OCI-LY7 (cell line): ENCODE data around the gene PGC. TPM values are rescaled to one million over a fixed set of nuclear protein-coding genes. Genes with fewer than 3 reads are reported as not detected.

Experiments
- BruUV-seq: library from RNA; stranded (reverse); fragments of 400-500 nt; replicated peaks from 2 replicates; lab custom pipeline; 2021; lab: Mats Ljungman, UMichigan
- CTCF ChIA-PET: fragments of 300-600 bp; sonication (Branson Sonifier 250); formaldehyde crosslinking; loops from one replicate; lab custom pipeline; 2022; ENCODE audit warnings: antibody characterized with exemption; ENCODE audit not compliant: unreplicated experiment; lab: Charles Lee
- POLR2A ChIA-PET: fragments of 300-600 bp; sonication (Branson Sonifier 250); formaldehyde crosslinking; loops from one replicate; lab custom pipeline; 2022; ENCODE audit warnings: antibody characterized with exemption; lab: Charles Lee
- DNase-seq: peaks from one replicate; pipeline ENCODE4 v3.0.0-alpha.2; 2015; ENCODE audit warnings: low spot score
- H2AFZ ChIP-seq: fragments of 200-600 bp; sonication (generic), shearing (Covaris generic); 2 replicates; pipeline ENCODE4 v1.6.1; 2014; ENCODE audit warnings: mild to moderate bottlenecking, antibody characterized with exemption, low read length, moderate library complexity
- H3K27ac ChIP-seq: fragments of 200-600 bp; sonication (generic); 2 replicates; pipeline ENCODE4 v1.5.1; 2014; ENCODE audit warnings: mixed run types, low read depth, mild to moderate bottlenecking, moderate library complexity, low read length, inconsistent platforms; ENCODE audit not compliant: poor library complexity, severe bottlenecking
- H3K36me3 ChIP-seq: fragments of 200-600 bp; sonication (generic); 2 replicates; pipeline ENCODE4 v1.6.1; 2014; ENCODE audit warnings: mild to moderate bottlenecking, antibody characterized with exemption, low read length, moderate library complexity, mixed read lengths; ENCODE audit not compliant: insufficient read depth
- H3K4me1 ChIP-seq: fragments of 200-600 bp; sonication (generic); 2 replicates; pipeline ENCODE4 v1.5.1; 2014; ENCODE audit warnings: mild to moderate bottlenecking, low read length; ENCODE audit not compliant: insufficient read depth, poor library complexity, severe bottlenecking
- H3K4me2 ChIP-seq: fragments of 200-600 bp; sonication (generic); 2 replicates; pipeline ENCODE4 v1.6.1; 2014; ENCODE audit warnings: mild to moderate bottlenecking, low read length
- H3K4me3 ChIP-seq: fragments of 200-600 bp; sonication (generic); 2 replicates; pipeline ENCODE4 v1.5.1; 2014; ENCODE audit warnings: mild to moderate bottlenecking, low read depth, low read length; ENCODE audit not compliant: poor library complexity, severe bottlenecking
- H3K79me2 ChIP-seq: fragments of 200-600 bp; sonication (generic); 2 replicates; pipeline ENCODE4 v1.6.1; 2016; ENCODE audit warnings: low read depth, mild to moderate bottlenecking, low read length, moderate library complexity, mixed read lengths; ENCODE audit not compliant: insufficient read depth
- H3K9me2 ChIP-seq: fragments of 200-600 bp; sonication (generic); 2 replicates; pipeline ENCODE4 v1.6.1; 2016; ENCODE audit warnings: mild to moderate bottlenecking, low read length, mixed read lengths; ENCODE audit not compliant: insufficient read depth
- H3K9me3 ChIP-seq: fragments of 200-600 bp; sonication (generic); 2 replicates; pipeline ENCODE4 v1.6.1; 2014; ENCODE audit warnings: mild to moderate bottlenecking, mixed run types, low read length, mixed read lengths
- H4K20me1 ChIP-seq: fragments of 200-600 bp; sonication (generic); 2 replicates; pipeline ENCODE4 v1.6.1; 2014; ENCODE audit warnings: mild to moderate bottlenecking, antibody characterized with exemption, low read length, moderate library complexity, mixed read lengths; ENCODE audit not compliant: insufficient read depth
- CTCF ChIP-seq: fragments of 200-600 bp; sonication (generic); conservative IDR thresholded peaks from 2 replicates; pipeline ENCODE4 v1.5.1; 2014; ENCODE audit warnings: mild to moderate bottlenecking, antibody characterized with exemption, low read length, moderate library complexity, mixed read lengths
- EZH2phosphoT487 ChIP-seq: fragments of 200-600 bp; sonication (generic); IDR thresholded peaks from 2 replicates; pipeline ENCODE4 v1.6.1; 2018; ENCODE audit warnings: low read depth, borderline replicate concordance, mild to moderate bottlenecking, mixed run types, antibody characterized with exemption, low read length, moderate library complexity, mixed read lengths
- intact Hi-C: fragments of 100-400 bp; cut with micrococcal nuclease; formaldehyde crosslinking; loops from one replicate; pipeline ENCODE4 v1.10.0; 2022; ENCODE audit not compliant: unreplicated experiment
- total RNA-seq, 2 experiments: library from RNA; depleted of rRNA in 1 of 2; stranded (reverse); fragments of >200 nt in 1 of 2; shearing (Covaris generic) in 1 of 2; gene quantifications; 2 replicates each; pipeline ENCODE4 v1.2.3, GENCODE V29; 2014 to 2022

The PGC gene
- total RNA-seq, 2 experiments from 2014 or later, result not detected

- ChIA-PET CTCF (no interaction called here), POLR2A (interaction anchor here (0.7 kb wide), 2 partner anchors 23 to 261 kb away, joined by 3 read pairs; no protein-coding TSS in a partner anchor)
- Histone ChIP-seq H3K27ac (no peak overlapping the region), H3K4me2 (no peak overlapping the region), H3K4me3 (no peak overlapping the region), H4K20me1 (no peaks in the 10 kb centered on the region), H3K9me2 (no peaks in the 10 kb centered on the region), H3K9me3 (no peaks in the 10 kb centered on the region), H3K4me1 (peaks cover 40% of the 10 kb centered on the region), H2AFZ (no peak overlapping the region), H3K79me2 (peaks cover 7% of the 10 kb centered on the region; the same call in 1 of the 2 replicates), H3K36me3 (no peaks in the 10 kb centered on the region)
- DNase-seq, result no peak
- BruUV-seq, result no TSS peak
- intact Hi-C loops, result loop anchor here (5.0 to 10.0 kb wide), 2 partner anchors 434 to 672 kb away; partner anchors contain the start of genes MRPS10 and TRERF1
- TF ChIP-seq CTCF (no peak), EZH2phosphoT487 (no peak)
Measured at GRCh38 chr6:41783106-41783780, 36.0 kb upstream of the PGC start.

- Histone ChIP-seq H3K4me3 (peak overlapping the region; percentile 83), H3K9me3 (no peaks in the 10 kb centered on the region), H3K4me2 (peak overlapping the region; percentile 69), H2AFZ (peak overlapping the region; percentile 15; the same call in 1 of the 2 replicates), H4K20me1 (no peaks in the 10 kb centered on the region), H3K79me2 (no peaks in the 10 kb centered on the region; the same call in 1 of the 2 replicates), H3K4me1 (peaks cover 40% of the 10 kb centered on the region), H3K9me2 (no peaks in the 10 kb centered on the region), H3K27ac (no peak overlapping the region), H3K36me3 (no peaks in the 10 kb centered on the region)
- BruUV-seq, result no TSS peak
- POLR2A ChIA-PET, result interaction anchor here (0.7 to 1.0 kb wide), 4 partner anchors 47 to 827 kb away, joined by 3 to 4 read pairs (median 3); no protein-coding TSS in a partner anchor
- no peak for DNase-seq
- TF ChIP-seq CTCF, result no peak
- no peak for TF ChIP-seq EZH2phosphoT487
- CTCF ChIA-PET, result interaction anchor here (0.5 to 0.6 kb wide), 2 partner anchors 195 to 228 kb away, joined by 3 read pairs; no protein-coding TSS in a partner anchor
- intact Hi-C loops, result loop anchor here (2.0 to 10.0 kb wide), 3 partner anchors 385 to 673 kb away; partner anchors contain the start of genes MRPS10 and TRERF1
Measured at GRCh38 chr6:41781366-41781730, 34.2 kb upstream of the PGC start.
